OCI-LY1 (cell line): ENCODE results near the gene TPP1.

ENCODE experiments used
- CTCF ChIP-seq: fragments of 200-600 bp; sonication (generic), shearing (Covaris generic); IDR thresholded peaks from 2 replicates; pipeline ENCODE4 v1.5.1; 2017; ENCODE audit warnings: mild to moderate bottlenecking, antibody characterized with exemption, low read length, moderate library complexity, mixed read lengths
- EZH2 ChIP-seq: fragments of 200-600 bp; sonication (generic), shearing (Covaris generic); IDR thresholded peaks from 2 replicates; pipeline ENCODE4 v1.8.0; 2017; ENCODE audit warnings: borderline replicate concordance, mixed run types, mild to moderate bottlenecking, antibody characterized with exemption, low read length, moderate library complexity, mixed read lengths

GRCh38 chr11:6618117-6619003, 862 bp downstream of the TPP1 start:
- no peak for TF ChIP-seq CTCF
- TF ChIP-seq EZH2, result no peak
